GM10248 (cell line): ENCODE measurements around the gene CRYL1.
A peak's percentile ranks its signal among the peaks of the same experiment; 100 is the strongest.

ENCODE experiments used
- CTCF ChIA-PET: fragments of 300-600 bp; sonication (Branson Sonifier 250); formaldehyde crosslinking; extraction: SDS; loops from one replicate; lab custom pipeline; 2021; ENCODE audit warnings: antibody characterized with exemption; lab: Yijun Ruan, JAX
- POLR2A ChIA-PET: fragments of 350-650 bp; sonication (Branson Sonifier 250); formaldehyde crosslinking; extraction: SDS; loops from one replicate; lab custom pipeline; 2020; ENCODE audit warnings: antibody characterized with exemption; lab: Yijun Ruan, JAX
- DNase-seq: peaks from one replicate; pipeline ENCODE4 v3.0.0; 2012; ENCODE audit errors: extremely low spot score
- TF ChIP-seq, protein P1 (sequence below): IDR thresholded peaks from 2 replicates; pipeline ENCODE4 v1.5.1; 2012; ENCODE audit warnings: mild to moderate bottlenecking, low read depth; ENCODE audit errors: extremely low read depth, missing control alignments, control extremely low read depth

Gene CRYL1

DNA sequence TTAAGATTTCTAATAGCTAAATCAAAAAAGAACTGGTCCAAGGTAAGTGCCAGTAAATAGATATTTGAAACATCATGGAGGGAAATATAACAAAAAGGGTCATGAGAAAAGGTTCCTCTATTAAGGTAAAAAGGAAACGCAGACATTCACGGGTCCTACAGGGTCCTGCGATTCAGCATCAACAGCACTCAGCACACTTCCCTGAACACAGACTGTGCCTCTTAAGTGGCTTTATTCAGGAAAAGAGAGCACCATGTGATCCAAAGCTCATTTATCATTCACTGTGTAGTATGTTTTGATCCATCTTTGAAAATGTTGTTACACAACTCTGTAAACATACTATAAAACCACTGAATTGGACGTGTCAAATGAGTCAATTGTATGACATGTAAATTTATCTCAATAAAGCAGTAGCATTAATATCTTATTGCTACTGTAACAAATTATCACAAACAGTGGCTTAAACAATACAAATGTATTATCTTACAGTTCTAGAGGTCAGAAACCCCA, 33.7 kb downstream of the CRYL1 start:
- no peak for DNase-seq
- ChIA-PET POLR2A (no interaction called here), CTCF (interaction anchor here (0.8 to 8.2 kb wide), 25 partner anchors 9 to 686 kb away, joined by 3 to 165 read pairs (median 5); partner anchors contain the start of gene XPO4)
- TF ChIP-seq, protein P1, sequence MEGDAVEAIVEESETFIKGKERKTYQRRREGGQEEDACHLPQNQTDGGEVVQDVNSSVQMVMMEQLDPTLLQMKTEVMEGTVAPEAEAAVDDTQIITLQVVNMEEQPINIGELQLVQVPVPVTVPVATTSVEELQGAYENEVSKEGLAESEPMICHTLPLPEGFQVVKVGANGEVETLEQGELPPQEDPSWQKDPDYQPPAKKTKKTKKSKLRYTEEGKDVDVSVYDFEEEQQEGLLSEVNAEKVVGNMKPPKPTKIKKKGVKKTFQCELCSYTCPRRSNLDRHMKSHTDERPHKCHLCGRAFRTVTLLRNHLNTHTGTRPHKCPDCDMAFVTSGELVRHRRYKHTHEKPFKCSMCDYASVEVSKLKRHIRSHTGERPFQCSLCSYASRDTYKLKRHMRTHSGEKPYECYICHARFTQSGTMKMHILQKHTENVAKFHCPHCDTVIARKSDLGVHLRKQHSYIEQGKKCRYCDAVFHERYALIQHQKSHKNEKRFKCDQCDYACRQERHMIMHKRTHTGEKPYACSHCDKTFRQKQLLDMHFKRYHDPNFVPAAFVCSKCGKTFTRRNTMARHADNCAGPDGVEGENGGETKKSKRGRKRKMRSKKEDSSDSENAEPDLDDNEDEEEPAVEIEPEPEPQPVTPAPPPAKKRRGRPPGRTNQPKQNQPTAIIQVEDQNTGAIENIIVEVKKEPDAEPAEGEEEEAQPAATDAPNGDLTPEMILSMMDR: no peak

DNA sequence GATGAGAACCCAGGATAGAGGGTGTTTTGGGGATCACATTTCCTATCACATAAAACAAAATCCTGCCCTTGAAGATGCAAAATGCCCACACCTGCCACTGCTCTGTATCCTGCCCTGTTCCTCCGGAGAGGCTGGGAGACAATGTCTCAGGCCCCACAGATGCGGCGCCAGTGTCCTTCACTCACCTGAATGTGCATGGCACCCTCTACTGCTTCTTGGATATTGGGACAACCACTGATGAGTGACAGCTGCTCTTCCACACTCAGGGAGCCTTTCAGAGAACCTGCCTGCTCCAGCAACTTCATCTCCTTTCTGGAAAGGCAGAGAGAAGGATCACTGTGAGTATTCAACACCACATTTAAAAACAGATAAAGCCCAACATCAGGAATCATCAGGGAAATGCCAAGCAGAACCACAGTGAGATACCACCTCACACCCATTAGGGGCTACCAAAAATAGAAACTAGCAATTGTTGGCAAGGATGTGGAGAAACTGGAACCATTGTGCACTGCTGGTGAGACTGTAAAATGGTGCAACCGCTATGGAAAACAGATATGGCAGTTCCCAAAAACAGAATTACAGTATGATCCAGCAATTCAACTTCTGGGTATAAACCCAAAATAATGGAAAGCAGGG, 36.4 kb downstream of the CRYL1 start:
- ChIA-PET CTCF (interaction anchor here (1.5 to 8.2 kb wide), 4 partner anchors 11 to 438 kb away, joined by 4 to 165 read pairs (median 64); no protein-coding TSS in a partner anchor), POLR2A (no interaction called here)
- TF ChIP-seq, protein P1: no peak
- peak; percentile 54 for DNase-seq

DNA sequence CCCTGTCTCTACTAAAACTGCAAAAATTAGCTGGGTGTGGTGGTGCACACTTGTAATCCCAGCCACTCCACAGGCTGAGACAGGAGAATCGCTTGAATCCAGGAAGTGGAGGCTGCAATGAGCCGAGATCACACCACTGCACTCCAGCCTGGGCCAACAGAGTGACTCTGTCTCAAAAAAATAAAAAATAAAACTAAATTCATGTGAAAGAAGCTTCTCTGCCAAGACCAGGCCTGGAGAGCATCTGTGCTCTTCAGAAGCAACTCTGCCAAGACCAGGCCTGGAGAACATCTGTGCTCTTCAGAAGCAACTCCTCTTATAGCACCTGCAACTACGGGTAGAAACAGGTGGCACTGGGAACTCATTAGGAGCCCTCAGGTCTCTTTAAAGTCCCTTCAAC, 37.7 kb downstream of the CRYL1 start:
- ChIA-PET POLR2A (no interaction called here), CTCF (interaction anchor here (1.1 to 1.5 kb wide), 2 partner anchors 12 to 436 kb away, joined by 4 to 5 read pairs; no protein-coding TSS in a partner anchor)
- TF ChIP-seq, protein P1: no peak
- no peak for DNase-seq

DNA sequence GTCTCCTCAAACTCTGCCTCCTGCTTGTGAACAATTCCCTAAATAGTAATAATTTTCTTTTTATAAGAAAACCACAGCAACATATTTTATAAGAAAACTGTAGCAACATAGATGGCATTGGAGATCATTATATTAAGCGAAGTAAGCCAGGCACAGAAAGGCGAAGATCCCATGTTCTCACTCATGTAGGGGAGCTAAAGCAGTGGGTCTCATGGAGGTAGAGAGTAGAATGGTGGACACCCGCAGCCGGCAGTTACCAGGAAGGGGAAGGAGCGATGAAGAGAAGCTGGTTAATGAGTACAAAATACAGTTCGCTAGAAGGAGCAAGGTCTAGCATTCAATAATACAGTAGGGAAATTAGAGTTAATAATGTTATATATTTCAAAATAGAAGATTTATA, 42.9 kb downstream of the CRYL1 start:
- ChIA-PET POLR2A (no interaction called here), CTCF (interaction anchor here (0.6 to 3.6 kb wide), 3 partner anchors 10 to 346 kb away, joined by 3 to 23 read pairs (median 3); no protein-coding TSS in a partner anchor)
- TF ChIP-seq, protein P1: no peak
- no peak for DNase-seq

DNA sequence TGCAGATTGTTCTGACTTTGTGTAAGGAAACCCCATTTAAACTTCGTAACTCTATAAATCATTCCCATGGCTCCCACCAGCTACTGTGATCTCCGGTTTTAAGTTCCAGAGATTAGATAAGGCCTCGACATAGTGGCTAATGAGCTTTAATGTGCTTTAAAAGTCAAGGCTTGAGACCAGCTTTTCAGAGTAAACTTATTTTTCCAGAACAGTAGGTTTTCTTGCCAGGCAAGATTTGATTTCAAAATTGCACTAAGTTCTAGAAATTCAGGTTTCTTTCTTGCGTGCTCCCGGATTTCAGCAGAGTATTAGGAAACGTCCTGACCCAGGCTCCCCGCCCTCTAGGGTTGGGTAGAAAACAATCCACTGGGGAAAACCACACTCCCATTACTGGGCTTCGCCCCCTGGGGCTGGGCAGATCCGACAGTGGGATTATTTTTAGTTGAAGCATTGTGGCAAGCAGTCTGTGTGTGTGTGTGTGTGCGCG, 43.3 kb downstream of the CRYL1 start:
- TF ChIP-seq, protein P1: no peak
- DNase-seq: no peak
- POLR2A ChIA-PET: no interaction called here
- CTCF ChIA-PET: interaction anchor here (1.1 to 3.6 kb wide), 3 partner anchors 11 to 339 kb away, joined by 3 to 23 read pairs (median 3); no protein-coding TSS in a partner anchor

DNA sequence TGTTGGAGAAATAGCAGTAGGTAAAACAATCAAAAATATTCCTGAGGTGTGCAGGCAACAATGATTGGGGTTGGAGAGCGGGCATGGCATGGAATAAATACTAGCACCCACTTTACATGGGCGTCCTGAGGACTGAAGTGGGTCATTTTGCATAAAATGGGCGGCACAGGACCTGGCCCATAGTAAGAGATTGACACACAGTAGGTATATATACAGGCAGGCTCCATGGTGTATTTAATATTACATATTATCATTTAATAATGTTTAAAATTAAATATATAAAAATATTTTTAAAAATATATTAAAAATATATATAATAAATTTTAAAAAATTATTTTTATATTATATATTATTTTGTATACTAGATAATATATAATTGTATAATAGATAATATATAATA, 48.3 kb downstream of the CRYL1 start:
- CTCF ChIA-PET: interaction anchor here (1.6 to 6.3 kb wide), 2 partner anchors 17 to 32 kb away, joined by 3 to 33 read pairs; no protein-coding TSS in a partner anchor
- POLR2A ChIA-PET: no interaction called here
- DNase-seq: no peak
- TF ChIP-seq, protein P1: no peak
